Measurements from ENCODE around the gene POLH. TPM values are rescaled to one million over a fixed set of nuclear protein-coding genes. Genes with fewer than 3 reads are reported as not detected.

Gene POLH
- total and polyA plus RNA-seq, 9 of the 15 experiments (the other 6 are each of a cell fraction or from before 2014, with no cell fraction given), result 5.8 to 31.6 (median 20.6) TPM

- peak; percentile 46; the same call in 1 of the 2 replicates for TF ChIP-seq RBFOX2 (IDR thresholded peaks at IDR 0.05; ENCODE audit: low read depth, low read length)
- TF ChIP-seq TSC22D4 (tag; IDR thresholded peaks at IDR 0.05), result no peak
- no peak for TF ChIP-seq STAT5B (CRISPR knock-in tag; IDR thresholded peaks at IDR 0.05)
- no peak for TF ChIP-seq PHTF2 (CRISPR knock-in tag; IDR thresholded peaks at IDR 0.05)
- no peak for TF ChIP-seq RBM14 (IDR thresholded peaks at IDR 0.05; ENCODE audit: borderline replicate concordance, insufficient read depth, low read depth, low read length)
- no peak for TF ChIP-seq BRD9 (IDR thresholded peaks at IDR 0.05; ENCODE audit: low read depth, partially characterized antibody)
- no peak for TF ChIP-seq PHB (CRISPR knock-in tag; IDR thresholded peaks at IDR 0.05)
- no peak for TF ChIP-seq MEF2D (tag; conservative IDR thresholded peaks at IDR 0.05; ENCODE audit: low read depth)
These were observed 69.1 kb downstream of the POLH start, which contains the start of gene RSPH9 (continued) for GRCh38 chr6:43644940-43645612.

- H3K4me3 ChIP-seq, result no peak overlapping the region
- no peaks in the 10 kb centered on the region for H3K9me3 ChIP-seq (replicated peaks; ENCODE audit: control insufficient read depth, insufficient read depth, low read depth, low read length)
- ChIA-PET CTCF (ENCODE audit: low intra/inter-chr PET ratio) (no interaction called here), POLR2A (interaction anchor here (1.2 to 10.9 kb wide), 3 partner anchors 14 to 26 kb away, joined by 3 to 206 read pairs (median 23); partner anchors contain the start of genes GTPBP2 and MAD2L1BP)
- H3K9ac ChIP-seq (ENCODE audit: insufficient read depth in 1 of 2, low read depth in 2 of 2, low read length in 2 of 2), result no peak overlapping the region
- H4K20me1 ChIP-seq (replicated peaks; ENCODE audit: control insufficient read depth, insufficient read depth, low read length), result peaks cover 5% of the 10 kb centered on the region; the same call in 1 of the 2 replicates
- in situ Hi-C loops (cut with MboI), result no loop called here
- FAIRE-seq, result no peak
- BruUV-seq (replicated peaks), result no TSS peak
- H3K27ac ChIP-seq (ENCODE audit: extremely low read depth, low read depth, low read length), result no peak overlapping the region
- WGBS (ENCODE audit: insufficient coverage, low coverage, missing lambda C conversion rate), result 88% methylated on average over 8 of the region's 9 CpGs
- H3K9me1 ChIP-seq (ENCODE audit: control insufficient read depth, insufficient read depth, low read length), result no peaks in the 10 kb centered on the region
- intact Hi-C loops (cut with micrococcal nuclease), result no loop called here
- ATAC-seq, result no peak
- no peaks in the 10 kb centered on the region for H3K27me3 ChIP-seq (ENCODE audit: control insufficient read depth in 2 of 2, insufficient read depth in 2 of 2, low read length in 2 of 2)
- peaks cover 22% of the 10 kb centered on the region for H3K36me3 ChIP-seq (ENCODE audit: control insufficient read depth, insufficient read depth, low read length)
- peaks cover 11 to 12% of the 10 kb centered on the region in 2 experiments; a peak in 4 of 5 replicates for H3K4me1 ChIP-seq (replicated peaks in 1 of 2; ENCODE audit: control insufficient read depth in 2 of 2, insufficient read depth in 2 of 2, low read length in 2 of 2)
- no peak overlapping the region for H3K4me2 ChIP-seq (ENCODE audit: insufficient read depth, low read length)
- H2AFZ ChIP-seq (ENCODE audit: low read depth, low read length), result no peak overlapping the region
- TF ChIP-seq, protein P1, sequence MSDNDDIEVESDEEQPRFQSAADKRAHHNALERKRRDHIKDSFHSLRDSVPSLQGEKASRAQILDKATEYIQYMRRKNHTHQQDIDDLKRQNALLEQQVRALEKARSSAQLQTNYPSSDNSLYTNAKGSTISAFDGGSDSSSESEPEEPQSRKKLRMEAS (CRISPR knock-in tag; IDR thresholded peaks at IDR 0.05), result no peak
- TF ChIP-seq POLR2AphosphoS2 (IDR thresholded peaks at IDR 0.05; ENCODE audit: low read length) (no peak), ZNF785 (CRISPR knock-in tag; IDR thresholded peaks at IDR 0.05) (no peak), BCOR (IDR thresholded peaks at IDR 0.05) (no peak), RUNX1 (IDR thresholded peaks at IDR 0.05; ENCODE audit: low read depth) (no peak), TARDBP (IDR thresholded peaks at IDR 0.05) (no peak), SREBF2 (CRISPR knock-in tag; IDR thresholded peaks at IDR 0.05) (no peak), SNAPC5 (CRISPR knock-in tag; IDR thresholded peaks at IDR 0.05) (no peak)
- peaks cover 17% of the 10 kb centered on the region for H3K79me2 ChIP-seq (ENCODE audit: control insufficient read depth, insufficient read depth, low read length)
- DNase-seq (ENCODE audit: extremely low read depth in 1 of 4, low spot score in 3 of 4), result no peak
These were observed 69.6 kb downstream of the POLH start for GRCh38 chr6:43645613-43645964.
